Mesenchymal stem cell (in vitro differentiated cells and primary cell): ENCODE results near the gene NFKB2.
A peak's percentile ranks its signal among the peaks of the same experiment; 100 is the strongest.

Source experiments
- small RNA-seq: library from polyadenylated mRNA; stranded (forward); fragments of <200 nt; extraction: miRNeasy Mini kit (QIAGEN cat#:217004); gene quantifications from one replicate; pipeline ENCODE3, GENCODE V24; 2013; ENCODE audit warnings: low read depth

The NFKB2 gene

Small RNAs within 50 kb of the gene (small RNA-seq; reads per million reads assigned to genes)
- gene MIR146B = 3,161 reads per million, percentile 99 among the genes with 10 or more reads in this experiment
